C4-2B (cell line): Measurements from ENCODE around the gene AFF3.

Experiments
- CTCF ChIP-seq: fragments of 450-650 bp; conservative IDR thresholded peaks from 2 replicates; pipeline ENCODE4 v1.5.1; 2017; ENCODE audit warnings: mild to moderate bottlenecking
- ZFX ChIP-seq: fragments of 450-650 bp; IDR thresholded peaks from 2 replicates; pipeline ENCODE4 v1.6.1; 2017

GRCh38 chr2:99777656-99778290, 364.6 kb downstream of the AFF3 start:
- TF ChIP-seq CTCF, result no peak
- no peak for TF ChIP-seq ZFX
